GM23338 (cell line): ENCODE data around the gene OBSCN. TPM values are rescaled to one million over a fixed set of nuclear protein-coding genes. Genes with fewer than 3 reads are reported as not detected.

Experiments used
- ATAC-seq: fragments of 200-7000 bp; cut with Tn5 transposase; 3 replicates; pipeline ENCODE4 v1.9.1; 2020
- DNase-seq: peaks from one replicate; pipeline ENCODE4 v3.0.0-alpha.2; 2015; ENCODE audit warnings: low spot score
- H2AFZ ChIP-seq: fragments of 200-600 bp; sonication (generic); 2 replicates; pipeline ENCODE4 v1.8.0; 2016; ENCODE audit warnings: antibody characterized with exemption, mild to moderate bottlenecking, moderate library complexity
- H3F3A ChIP-seq: fragments of 200-600 bp; sonication (generic); replicated peaks from 2 replicates; pipeline ENCODE4 v1.8.0; 2017; ENCODE audit warnings: antibody characterized with exemption, mixed run types, low read depth
- H3K27ac ChIP-seq: fragments of 200-600 bp; sonication (generic); 2 replicates; pipeline ENCODE4 v1.6.1; 2016; ENCODE audit warnings: low read depth
- H3K27me3 ChIP-seq: fragments of 200-600 bp; sonication (generic); 2 replicates; pipeline ENCODE4 v1.8.0; 2016; ENCODE audit warnings: mild to moderate bottlenecking, mixed run types, moderate library complexity; ENCODE audit not compliant: insufficient read depth
- H3K36me3 ChIP-seq: fragments of 200-600 bp; sonication (generic); 2 replicates; pipeline ENCODE4 v1.8.0; 2016; ENCODE audit warnings: mild to moderate bottlenecking; ENCODE audit not compliant: insufficient read depth
- H3K4me1 ChIP-seq: fragments of 200-600 bp; sonication (generic); 2 replicates; pipeline ENCODE4 v1.8.0; 2016; ENCODE audit warnings: mild to moderate bottlenecking, moderate library complexity; ENCODE audit not compliant: insufficient read depth
- H3K4me2 ChIP-seq: fragments of 200-600 bp; sonication (generic); 2 replicates; pipeline ENCODE4 v1.7.1; 2017; ENCODE audit warnings: mixed run types
- H3K4me3 ChIP-seq: fragments of 200-600 bp; sonication (generic); 2 replicates; pipeline ENCODE4 v1.6.1; 2016; ENCODE audit warnings: mixed run types
- H3K79me2 ChIP-seq: fragments of 200-600 bp; sonication (generic); replicated peaks from 2 replicates; pipeline ENCODE4 v1.8.0; 2017; ENCODE audit warnings: mild to moderate bottlenecking; ENCODE audit not compliant: insufficient read depth
- H3K9me2 ChIP-seq: fragments of 200-600 bp; sonication (generic); 2 replicates; pipeline ENCODE4 v1.8.0; 2017; ENCODE audit not compliant: insufficient read depth
- H4K20me1 ChIP-seq: fragments of 200-600 bp; sonication (generic); replicated peaks from 2 replicates; pipeline ENCODE4 v1.8.0; 2017; ENCODE audit warnings: mild to moderate bottlenecking; ENCODE audit not compliant: insufficient read depth
- H3K27ac Mint-ChIP-seq: 2 replicates; pipeline ENCODE4 v1.8.0; 2020; ENCODE audit warnings: inconsistent platforms, mild to moderate bottlenecking, moderate library complexity, mixed read lengths
- H3K27me3 Mint-ChIP-seq: 3 replicates; pipeline ENCODE4 v1.8.0; 2022; ENCODE audit warnings: low read depth, mild to moderate bottlenecking, moderate library complexity, mixed read lengths, inconsistent platforms; ENCODE audit not compliant: insufficient read depth, poor library complexity
- H3K36me3 Mint-ChIP-seq: 3 replicates; pipeline ENCODE4 v1.8.0; 2021; ENCODE audit warnings: low read depth, mild to moderate bottlenecking, inconsistent platforms, moderate library complexity, mixed read lengths
- H3K4me1 Mint-ChIP-seq: 3 replicates; pipeline ENCODE4 v1.8.0; 2020; ENCODE audit warnings: mild to moderate bottlenecking, inconsistent platforms, mixed read lengths
- H3K4me3 Mint-ChIP-seq: 3 replicates; pipeline ENCODE4 v1.8.0; 2021; ENCODE audit warnings: moderate library complexity, mild to moderate bottlenecking, inconsistent platforms, mixed read lengths
- H3K9me3 Mint-ChIP-seq: 3 replicates; pipeline ENCODE4 v1.8.0; 2020; ENCODE audit warnings: moderate library complexity, mild to moderate bottlenecking, inconsistent platforms, mixed read lengths
- CTCF ChIP-seq, 2 experiments: fragments of 200-600 bp in 1 of 2; sonication (generic) in 1 of 2; conservative IDR thresholded peaks; 2 replicates each; pipeline versions ENCODE4 v1.5.1 to v1.6.1; 2016 to 2017; ENCODE audit warnings: antibody characterized with exemption in 2 of 2, low read depth in 2 of 2, mild to moderate bottlenecking in 2 of 2, moderate library complexity in 1 of 2
- EZH2 ChIP-seq: fragments of 200-600 bp; sonication (generic); IDR thresholded peaks from one replicate; pipeline ENCODE4 v1.8.0; 2017; ENCODE audit warnings: antibody characterized with exemption, mild to moderate bottlenecking, low read depth; ENCODE audit not compliant: unreplicated experiment
- JUNB ChIP-seq: IDR thresholded peaks from one replicate; pipeline ENCODE4 v1.6.1; 2016; ENCODE audit warnings: antibody characterized with exemption; ENCODE audit not compliant: unreplicated experiment
- NANOG ChIP-seq: IDR thresholded peaks from 2 replicates; pipeline ENCODE4 v1.6.1; 2016; ENCODE audit warnings: antibody characterized with exemption, borderline replicate concordance
- REST ChIP-seq: IDR thresholded peaks from one replicate; pipeline ENCODE4 v1.6.1; 2018; ENCODE audit warnings: antibody characterized with exemption; ENCODE audit not compliant: unreplicated experiment
- STAT1 ChIP-seq: IDR thresholded peaks from one replicate; pipeline ENCODE4 v1.6.1; 2016; ENCODE audit warnings: antibody characterized with exemption; ENCODE audit not compliant: unreplicated experiment
- polyA plus RNA-seq: library from polyadenylated mRNA; unstranded; fragments of >200 nt; fragmentation: Nextera tagmentation; extraction: Ambion mirVana; gene quantifications from 2 replicates; pipeline ENCODE4 v1.2.1, GENCODE V29; 2016
- total RNA-seq: library from RNA; depleted of rRNA; stranded (reverse); fragments of >200 nt; shearing (Covaris generic); gene quantifications from 2 replicates; pipeline ENCODE4 v1.2.3, GENCODE V29; 2014
- TF ChIP-seq, protein P1 (sequence below): fragments of 250-450 bp; sonication (Bioruptor Pico); IDR thresholded peaks from 2 replicates; pipeline ENCODE4 v1.5.0; 2020; ENCODE audit warnings: mild to moderate bottlenecking, moderate library complexity

OBSCN gene
- total and polyA plus RNA-seq, 2 experiments from 2014 or later = 8.4 to 38.5 TPM

DNA sequence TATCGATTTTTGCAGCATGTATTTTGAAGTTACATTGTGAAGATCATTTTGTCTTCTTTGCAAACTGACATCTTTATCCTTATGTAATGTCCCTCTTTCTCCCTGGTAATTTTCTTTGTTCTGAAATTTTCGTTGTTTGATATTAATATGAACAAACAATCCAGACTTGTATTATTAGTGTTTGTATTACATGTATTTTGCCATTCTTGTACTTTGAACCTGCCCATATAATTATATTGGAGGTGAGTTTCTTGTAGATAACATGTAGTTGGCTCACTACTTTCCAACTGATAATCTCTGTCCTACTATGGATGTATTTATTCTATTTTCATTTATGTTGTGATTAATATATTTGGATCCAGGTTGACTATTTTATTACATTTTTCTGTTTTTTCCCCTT lies 27.1 kb downstream of the OBSCN start:
- no peak for ATAC-seq
- no peak overlapping the region for H3K4me2 ChIP-seq
- peaks cover 57% of the 10 kb centered on the region for H3K36me3 Mint-ChIP-seq

DNA sequence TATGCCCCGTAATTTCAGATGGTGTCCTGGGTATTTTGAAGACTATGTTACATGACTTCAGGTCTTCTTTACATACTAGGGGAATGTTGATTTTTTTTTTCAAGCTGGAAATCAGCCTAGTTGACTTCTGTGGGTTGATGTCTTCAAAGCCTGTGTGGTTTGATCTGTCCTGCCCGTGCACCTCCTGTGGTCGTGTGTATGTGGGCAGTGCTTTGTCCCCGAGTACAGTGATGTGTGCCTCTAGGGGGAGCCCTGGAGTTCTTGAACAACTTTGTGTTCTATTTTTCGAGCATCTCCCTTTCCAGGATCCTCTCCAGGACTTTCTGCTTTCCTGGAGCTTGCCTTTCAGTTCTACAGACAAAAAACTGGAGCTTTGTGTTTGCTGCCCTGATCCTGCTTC lies 28.9 kb downstream of the OBSCN start:
- H3K4me1 Mint-ChIP-seq = no peaks in the 10 kb centered on the region
- peak; percentile 97 for ATAC-seq
- TF ChIP-seq, protein P1, sequence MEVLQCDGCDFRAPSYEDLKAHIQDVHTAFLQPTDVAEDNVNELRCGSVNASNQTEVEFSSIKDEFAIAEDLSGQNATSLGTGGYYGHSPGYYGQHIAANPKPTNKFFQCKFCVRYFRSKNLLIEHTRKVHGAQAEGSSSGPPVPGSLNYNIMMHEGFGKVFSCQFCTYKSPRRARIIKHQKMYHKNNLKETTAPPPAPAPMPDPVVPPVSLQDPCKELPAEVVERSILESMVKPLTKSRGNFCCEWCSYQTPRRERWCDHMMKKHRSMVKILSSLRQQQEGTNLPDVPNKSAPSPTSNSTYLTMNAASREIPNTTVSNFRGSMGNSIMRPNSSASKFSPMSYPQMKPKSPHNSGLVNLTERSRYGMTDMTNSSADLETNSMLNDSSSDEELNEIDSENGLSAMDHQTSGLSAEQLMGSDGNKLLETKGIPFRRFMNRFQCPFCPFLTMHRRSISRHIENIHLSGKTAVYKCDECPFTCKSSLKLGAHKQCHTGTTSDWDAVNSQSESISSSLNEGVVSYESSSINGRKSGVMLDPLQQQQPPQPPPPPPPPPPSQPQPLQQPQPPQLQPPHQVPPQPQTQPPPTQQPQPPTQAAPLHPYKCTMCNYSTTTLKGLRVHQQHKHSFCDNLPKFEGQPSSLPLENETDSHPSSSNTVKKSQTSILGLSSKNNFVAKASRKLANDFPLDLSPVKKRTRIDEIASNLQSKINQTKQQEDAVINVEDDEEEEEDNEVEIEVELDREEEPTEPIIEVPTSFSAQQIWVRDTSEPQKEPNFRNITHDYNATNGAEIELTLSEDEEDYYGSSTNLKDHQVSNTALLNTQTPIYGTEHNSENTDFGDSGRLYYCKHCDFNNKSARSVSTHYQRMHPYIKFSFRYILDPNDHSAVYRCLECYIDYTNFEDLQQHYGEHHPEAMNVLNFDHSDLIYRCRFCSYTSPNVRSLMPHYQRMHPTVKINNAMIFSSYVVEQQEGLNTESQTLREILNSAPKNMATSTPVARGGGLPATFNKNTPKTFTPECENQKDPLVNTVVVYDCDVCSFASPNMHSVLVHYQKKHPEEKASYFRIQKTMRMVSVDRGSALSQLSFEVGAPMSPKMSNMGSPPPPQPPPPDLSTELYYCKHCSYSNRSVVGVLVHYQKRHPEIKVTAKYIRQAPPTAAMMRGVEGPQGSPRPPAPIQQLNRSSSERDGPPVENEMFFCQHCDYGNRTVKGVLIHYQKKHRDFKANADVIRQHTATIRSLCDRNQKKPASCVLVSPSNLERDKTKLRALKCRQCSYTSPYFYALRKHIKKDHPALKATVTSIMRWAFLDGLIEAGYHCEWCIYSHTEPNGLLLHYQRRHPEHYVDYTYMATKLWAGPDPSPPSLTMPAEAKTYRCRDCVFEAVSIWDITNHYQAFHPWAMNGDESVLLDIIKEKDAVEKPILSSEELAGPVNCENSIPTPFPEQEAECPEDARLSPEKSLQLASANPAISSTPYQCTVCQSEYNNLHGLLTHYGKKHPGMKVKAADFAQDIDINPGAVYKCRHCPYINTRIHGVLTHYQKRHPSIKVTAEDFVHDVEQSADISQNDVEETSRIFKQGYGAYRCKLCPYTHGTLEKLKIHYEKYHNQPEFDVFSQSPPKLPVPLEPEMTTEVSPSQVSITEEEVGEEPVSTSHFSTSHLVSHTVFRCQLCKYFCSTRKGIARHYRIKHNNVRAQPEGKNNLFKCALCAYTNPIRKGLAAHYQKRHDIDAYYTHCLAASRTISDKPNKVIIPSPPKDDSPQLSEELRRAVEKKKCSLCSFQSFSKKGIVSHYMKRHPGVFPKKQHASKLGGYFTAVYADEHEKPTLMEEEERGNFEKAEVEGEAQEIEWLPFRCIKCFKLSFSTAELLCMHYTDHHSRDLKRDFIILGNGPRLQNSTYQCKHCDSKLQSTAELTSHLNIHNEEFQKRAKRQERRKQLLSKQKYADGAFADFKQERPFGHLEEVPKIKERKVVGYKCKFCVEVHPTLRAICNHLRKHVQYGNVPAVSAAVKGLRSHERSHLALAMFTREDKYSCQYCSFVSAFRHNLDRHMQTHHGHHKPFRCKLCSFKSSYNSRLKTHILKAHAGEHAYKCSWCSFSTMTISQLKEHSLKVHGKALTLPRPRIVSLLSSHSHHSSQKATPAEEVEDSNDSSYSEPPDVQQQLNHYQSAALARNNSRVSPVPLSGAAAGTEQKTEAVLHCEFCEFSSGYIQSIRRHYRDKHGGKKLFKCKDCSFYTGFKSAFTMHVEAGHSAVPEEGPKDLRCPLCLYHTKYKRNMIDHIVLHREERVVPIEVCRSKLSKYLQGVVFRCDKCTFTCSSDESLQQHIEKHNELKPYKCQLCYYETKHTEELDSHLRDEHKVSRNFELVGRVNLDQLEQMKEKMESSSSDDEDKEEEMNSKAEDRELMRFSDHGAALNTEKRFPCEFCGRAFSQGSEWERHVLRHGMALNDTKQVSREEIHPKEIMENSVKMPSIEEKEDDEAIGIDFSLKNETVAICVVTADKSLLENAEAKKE = no peak
- TF ChIP-seq JUNB (no peak), CTCF (conservative IDR thresholded peaks at IDR 0.05; ENCODE audit: low read depth in 2 of 2) (peak; percentile 74 to 75), NANOG (no peak)

More for the DNA sequence above, 27.1 kb downstream of the OBSCN start:
- peaks cover 7% of the 10 kb centered on the region; the same call in 1 of the 2 replicates for H4K20me1 ChIP-seq
- H3K4me1 Mint-ChIP-seq = no peaks in the 10 kb centered on the region
- H2AFZ ChIP-seq = no peak overlapping the region
- H3K4me3 ChIP-seq = no peak overlapping the region
- H3K36me3 ChIP-seq = peaks cover 14% of the 10 kb centered on the region
- H3K9me2 ChIP-seq = no peaks in the 10 kb centered on the region; the same call in 1 of the 2 replicates
- no peak overlapping the region for H3K27ac ChIP-seq
- H3K4me3 Mint-ChIP-seq = no peak overlapping the region
- no peak for DNase-seq
- TF ChIP-seq JUNB (no peak), REST (no peak), STAT1 (no peak), EZH2 (no peak)
- peaks cover 2% of the 10 kb centered on the region for H3K27me3 Mint-ChIP-seq
- no peaks in the 10 kb centered on the region for H3F3A ChIP-seq
- no peak overlapping the region for H3K27ac Mint-ChIP-seq
- no peaks in the 10 kb centered on the region for H3K27me3 ChIP-seq
- H3K79me2 ChIP-seq = peaks cover 12% of the 10 kb centered on the region
- no peaks in the 10 kb centered on the region for H3K4me1 ChIP-seq
- peaks cover 12% of the 10 kb centered on the region for H3K9me3 Mint-ChIP-seq

More for the DNA sequence above, 28.9 kb downstream of the OBSCN start:
- peaks cover 13% of the 10 kb centered on the region for H3K36me3 ChIP-seq
- no peaks in the 10 kb centered on the region for H3K27me3 ChIP-seq
- no peak overlapping the region for H3K27ac ChIP-seq
- H2AFZ ChIP-seq = no peak overlapping the region
- Mint-ChIP-seq H3K27ac (no peak overlapping the region), H3K9me3 (peaks cover 28% of the 10 kb centered on the region), H3K36me3 (peaks cover 70% of the 10 kb centered on the region), H3K27me3 (peaks cover 7% of the 10 kb centered on the region), H3K4me3 (no peak overlapping the region)
- H3K4me3 ChIP-seq = no peak overlapping the region
- peaks cover 12% of the 10 kb centered on the region for H3K79me2 ChIP-seq
- H3K9me2 ChIP-seq = no peaks in the 10 kb centered on the region; the same call in 1 of the 2 replicates
- H3F3A ChIP-seq = no peaks in the 10 kb centered on the region
- no peaks in the 10 kb centered on the region for H3K4me1 ChIP-seq
- H4K20me1 ChIP-seq = no peaks in the 10 kb centered on the region
- DNase-seq = peak; percentile 94
- no peak overlapping the region for H3K4me2 ChIP-seq
